Germinal center (tissue), 1 donor: Measurements from ENCODE around the gene TMEM163.
"Not testable (repeated sequence)": the region's sequence is repeated elsewhere in the genome, so short reads cannot be mapped to it uniquely, and the experiment has no call there.

ENCODE experiments used
- DNase-seq: peaks from one replicate; pipeline ENCODE4 v3.0.0; 2012; ENCODE audit warnings: mixed read lengths, low spot score

TMEM163 gene

DNA sequence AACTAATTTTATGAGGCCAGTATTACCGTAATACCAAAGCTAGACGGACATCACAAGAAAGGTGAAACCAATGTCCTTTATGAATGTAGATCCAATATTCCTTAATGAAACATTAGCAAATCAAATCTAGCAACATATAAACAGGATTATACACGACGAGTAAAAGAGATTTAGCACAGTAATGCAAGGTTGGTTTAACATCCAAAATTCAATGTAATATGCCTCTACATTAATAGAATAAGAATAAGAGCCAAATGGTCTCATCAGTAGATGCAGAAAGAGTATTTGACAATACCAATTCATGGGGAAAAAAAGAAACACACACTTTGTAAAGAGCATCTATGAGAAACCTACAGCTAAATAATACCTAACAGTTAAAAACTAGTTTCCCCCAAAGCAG is 99.5 kb downstream of the TMEM163 start:
- no peak for DNase-seq

DNA sequence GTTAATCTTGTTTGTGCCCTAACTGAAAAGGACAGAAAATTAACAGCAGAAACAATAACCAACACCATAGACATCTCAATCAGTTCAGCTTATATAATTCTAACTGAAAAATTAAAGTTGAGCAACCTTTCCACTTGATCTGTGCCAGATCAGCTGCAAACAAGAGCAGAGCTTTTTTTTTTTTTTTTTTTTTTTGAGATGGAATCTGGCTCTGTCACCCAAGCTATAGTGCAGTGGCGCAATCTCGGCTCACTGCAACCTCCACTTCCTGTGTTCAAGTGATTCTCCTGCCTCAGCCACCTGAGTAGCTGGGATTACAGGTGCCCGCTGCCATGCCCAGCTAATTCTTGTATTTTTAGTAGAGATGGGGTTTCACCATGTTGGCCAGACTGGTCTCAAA is 103.3 kb downstream of the TMEM163 start:
- not testable (repeated sequence) for DNase-seq

- DNase-seq = no peak
These were observed 107.5 kb downstream of the TMEM163 start for GRCh38 chr2:134611316-134611715.

DNA sequence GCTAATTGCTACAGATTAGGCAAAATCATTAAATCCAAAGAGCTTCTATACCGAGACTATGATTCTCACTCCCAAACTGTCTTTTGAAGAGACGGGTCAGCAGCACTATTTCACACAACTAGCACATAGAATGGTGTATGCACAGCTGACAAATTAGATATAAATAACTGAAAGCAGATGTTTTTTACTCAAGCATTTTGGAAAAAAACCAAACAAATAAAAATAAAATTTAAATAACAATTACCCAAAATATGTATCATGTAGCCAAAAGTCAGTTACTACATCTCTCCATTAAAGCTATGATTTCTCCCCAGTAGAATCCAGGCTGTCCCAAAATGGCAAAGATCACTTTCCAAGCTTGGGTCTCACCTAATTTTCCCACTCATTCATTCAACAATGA is 107.9 kb downstream of the TMEM163 start:
- DNase-seq = no peak

DNA sequence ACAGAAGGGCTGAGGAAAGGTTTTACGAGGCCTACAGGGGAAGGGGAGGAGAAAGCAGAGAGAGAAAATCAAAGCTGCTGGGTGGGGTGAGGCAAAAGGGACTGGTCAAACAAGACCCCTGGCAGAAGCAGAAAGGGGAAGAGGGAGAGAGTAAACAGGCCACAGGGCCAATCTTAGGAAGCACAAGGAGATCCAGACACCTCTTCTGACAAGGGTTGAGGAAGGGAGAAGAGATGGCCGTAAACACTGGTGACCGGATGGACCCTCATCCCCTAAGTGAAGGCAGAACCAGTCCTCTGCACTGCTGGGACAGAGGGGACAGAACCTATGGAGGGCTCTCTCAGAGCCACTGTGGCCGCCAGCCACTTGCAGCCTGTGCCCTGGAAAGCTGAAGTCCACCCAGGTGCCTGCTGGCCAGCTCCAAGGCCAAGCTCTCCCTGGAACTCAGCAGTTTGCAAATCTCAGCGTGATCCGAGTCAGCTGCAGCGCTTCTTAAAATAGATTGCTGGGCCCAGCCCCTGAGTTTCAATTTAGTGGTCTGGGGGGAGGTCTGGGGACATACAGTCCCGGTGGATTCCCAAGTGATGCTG is 108.8 kb downstream of the TMEM163 start:
- DNase-seq = no peak

DNA sequence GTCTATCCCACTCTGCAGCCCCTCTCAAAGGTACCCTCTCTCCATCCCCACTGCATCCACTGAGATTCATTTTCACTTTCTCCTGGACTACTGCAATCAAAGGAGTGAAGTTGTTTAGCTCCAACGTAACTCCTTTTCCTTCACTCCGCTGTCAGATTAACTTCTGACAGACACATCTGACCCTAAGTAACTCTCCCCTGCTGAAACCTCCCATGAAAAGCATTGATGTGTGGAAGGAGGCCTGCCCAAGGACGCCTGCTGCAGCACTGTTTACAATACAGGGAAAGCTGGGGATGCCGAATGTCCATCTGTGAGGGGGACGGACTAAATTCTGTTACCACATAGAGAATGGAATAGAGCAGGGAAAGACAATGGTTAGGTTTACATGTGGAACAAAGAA is 114.8 kb downstream of the TMEM163 start:
- no peak for DNase-seq

GRCh38 chr2:134602666-134603065 is 116.1 kb downstream of the TMEM163 start:
- no peak for DNase-seq

- no peak for DNase-seq
These were observed 117.5 kb downstream of the TMEM163 start for GRCh38 chr2:134601264-134601663.

GRCh38 chr2:134600208-134600607 is 118.6 kb downstream of the TMEM163 start:
- DNase-seq = no peak

- DNase-seq = no peak
These were observed 119.6 kb downstream of the TMEM163 start for GRCh38 chr2:134599236-134599635.

- no peak for DNase-seq
These were observed 124.4 kb downstream of the TMEM163 start for GRCh38 chr2:134594399-134594798.

- no peak for DNase-seq
These were observed 125.3 kb downstream of the TMEM163 start for GRCh38 chr2:134593519-134593918.

- DNase-seq = no peak
These were observed 126.4 kb downstream of the TMEM163 start for GRCh38 chr2:134592377-134592776.

DNA sequence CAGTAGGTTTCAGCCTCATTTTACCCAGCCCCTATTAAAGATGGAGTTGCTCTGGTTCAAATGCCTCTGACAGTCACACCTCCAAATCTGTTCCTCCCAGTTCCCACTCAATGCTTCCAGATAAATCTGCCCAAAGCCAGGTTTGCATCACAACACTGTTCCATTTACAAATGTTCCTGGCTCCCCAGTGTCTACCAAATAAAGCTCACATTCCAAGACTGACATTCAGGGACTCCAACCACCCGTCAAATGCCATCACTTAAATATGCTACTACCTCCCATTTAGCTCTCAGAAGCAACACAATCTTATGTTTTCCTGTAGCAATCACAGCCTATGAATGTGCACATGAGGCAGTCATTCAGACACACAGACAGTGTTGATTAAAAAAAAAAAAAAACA is 127.3 kb downstream of the TMEM163 start:
- no peak for DNase-seq

DNA sequence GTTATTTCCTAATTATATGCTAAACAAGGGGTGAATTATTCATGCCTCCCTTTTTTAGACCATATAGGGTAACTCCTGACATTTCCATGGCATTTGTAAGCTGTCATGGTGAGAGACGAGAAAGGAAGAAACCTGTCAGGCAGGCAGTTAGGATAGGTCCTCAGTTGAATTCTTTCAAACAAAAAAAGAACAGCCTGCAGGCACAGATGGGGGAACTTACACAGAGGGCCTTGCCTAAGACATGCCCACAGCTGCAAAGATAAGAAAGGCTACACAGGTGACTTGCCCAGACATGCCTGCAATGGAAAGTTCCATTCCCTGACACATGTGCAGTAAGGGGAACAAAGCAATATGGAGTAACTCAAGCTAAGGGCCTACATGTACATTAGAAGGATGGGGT is 128.1 kb downstream of the TMEM163 start:
- DNase-seq = no peak

GRCh38 chr2:134589171-134590083 is 129.4 kb downstream of the TMEM163 start:
- not testable (repeated sequence) for DNase-seq

DNA sequence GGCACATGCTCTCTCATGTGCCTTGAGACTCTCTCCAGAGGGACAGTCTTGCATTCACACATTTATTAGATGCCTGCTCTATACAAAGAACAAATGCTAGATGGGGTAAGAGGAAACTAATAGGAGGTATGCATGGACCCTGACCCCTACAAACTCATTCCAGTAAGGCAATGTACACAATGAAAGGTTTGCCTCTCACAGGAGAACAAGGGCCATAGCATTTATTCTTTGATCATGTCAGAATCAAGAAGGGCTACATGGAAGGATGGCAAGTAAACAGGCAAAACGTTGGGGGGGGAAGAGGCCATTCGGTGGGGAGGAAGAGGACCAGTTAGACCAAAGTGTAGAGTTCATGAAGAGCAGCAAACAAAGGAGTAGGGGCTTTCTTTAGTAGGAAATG is 130.2 kb downstream of the TMEM163 start:
- DNase-seq = no peak

- DNase-seq = peak; percentile 12
These were observed 132.4 kb downstream of the TMEM163 start for GRCh38 chr2:134586326-134586965.

GRCh38 chr2:134583997-134584520 is 134.7 kb downstream of the TMEM163 start:
- DNase-seq = no peak

DNA sequence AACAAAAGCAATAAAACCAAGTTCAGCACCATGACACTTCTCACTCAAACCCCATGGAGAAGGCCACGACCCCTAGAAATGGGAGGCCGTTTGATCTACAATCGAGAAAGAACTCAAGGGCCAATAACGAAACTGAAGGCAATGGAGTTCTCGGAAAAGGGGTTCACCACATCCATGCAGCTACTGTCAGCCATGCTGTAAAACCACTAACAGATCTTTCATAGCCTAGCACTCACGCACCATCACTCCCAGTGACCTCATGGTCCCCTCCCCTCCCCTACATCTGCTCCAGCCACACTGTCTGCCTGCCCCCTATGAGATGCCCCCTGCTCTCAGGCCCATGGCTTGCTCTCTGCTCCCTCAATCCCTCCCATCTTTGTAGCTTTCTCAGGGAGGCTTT is 135.3 kb downstream of the TMEM163 start:
- DNase-seq = no peak

DNA sequence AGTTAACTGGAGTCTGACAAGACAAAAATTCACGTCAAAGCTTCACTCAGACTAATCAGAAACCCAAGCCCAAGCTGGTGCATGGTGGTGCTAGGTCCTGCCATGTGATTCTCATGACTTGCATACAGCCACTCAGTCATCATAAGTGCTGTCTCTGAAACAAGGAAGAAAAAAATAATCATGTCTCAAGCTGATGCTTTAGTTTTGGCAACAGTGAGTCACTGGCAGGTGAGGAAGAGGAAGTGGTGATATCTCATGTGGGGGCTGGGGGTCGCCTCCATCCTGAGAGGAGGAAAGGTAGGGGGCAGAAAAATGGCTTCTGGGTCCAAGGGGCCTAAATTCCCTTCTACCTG is 136.3 kb downstream of the TMEM163 start:
- DNase-seq = no peak

DNA sequence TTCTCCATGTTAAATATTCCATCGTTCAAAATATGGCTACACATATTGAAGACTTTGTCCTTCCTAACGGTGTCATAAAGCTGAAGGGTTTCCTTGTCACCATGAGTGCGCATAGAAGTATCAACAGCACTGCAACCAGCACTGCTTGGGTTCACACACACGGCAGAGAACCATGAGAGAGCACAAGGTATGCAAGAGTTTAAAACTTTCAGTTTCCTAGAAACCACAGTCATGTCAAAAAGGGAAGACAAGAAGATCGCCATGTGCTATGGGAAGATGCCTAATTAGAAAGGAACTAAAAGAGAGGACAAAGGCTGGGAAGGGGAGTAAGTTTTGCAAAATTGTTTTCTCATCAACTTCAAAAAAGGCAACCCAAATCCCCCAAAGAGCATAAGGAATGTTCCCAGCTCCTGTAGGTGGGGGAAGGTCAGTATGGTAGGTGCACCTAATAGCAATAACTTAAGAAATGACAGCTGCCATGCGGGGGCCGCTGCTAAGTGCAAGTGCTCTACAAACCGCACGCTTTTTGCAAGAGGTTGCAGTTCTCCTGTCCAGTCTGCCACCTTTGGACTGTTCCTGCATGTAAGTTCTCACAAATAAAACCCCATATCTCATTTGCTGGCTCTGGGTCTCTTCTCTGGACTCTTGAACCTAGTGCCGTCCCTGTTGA is 136.8 kb downstream of the TMEM163 start:
- DNase-seq = no peak
